Lower leg skin (tissue), 3 donors: ENCODE measurements around the gene GSTM2.

Experiments used
- CTCF ChIP-seq, 3 donors: fragments of 450-650 bp; IDR thresholded peaks; one replicate each; pipeline ENCODE4 v1.5.1; 2016; ENCODE audit warnings: antibody characterized with exemption in 3 of 3, mild to moderate bottlenecking in 3 of 3, moderate library complexity in 2 of 3
- POLR2A ChIP-seq, 2 donors: fragments of 450-650 bp; IDR thresholded peaks; one replicate each; pipeline ENCODE4 v1.6.1; 2016 to 2017; ENCODE audit warnings: antibody characterized with exemption in 2 of 2, mild to moderate bottlenecking in 1 of 2, moderate library complexity in 1 of 2

- TF ChIP-seq POLR2A (IDR thresholded peaks at IDR 0.05), result no peak
- TF ChIP-seq CTCF (IDR thresholded peaks at IDR 0.05), result no peak
These were observed 48.8 kb downstream of the GSTM2 start for GRCh38 chr1:109716570-109717090.
